ENCODE measurements around the gene TENM3.

TENM3 gene

GRCh38 chr4:182415116-182415515 lies 171.9 kb downstream of the TENM3 start:
- no peak for DNase-seq

GRCh38 chr4:182416067-182416466 lies 172.9 kb downstream of the TENM3 start:
- DNase-seq: no peak

GRCh38 chr4:182418054-182418734 lies 175.0 kb downstream of the TENM3 start:
- no peak for DNase-seq

- DNase-seq: no peak
Measured at GRCh38 chr4:182420189-182420588, 177.0 kb downstream of the TENM3 start.

GRCh38 chr4:182421753-182422152 lies 178.6 kb downstream of the TENM3 start:
- no peak for DNase-seq

GRCh38 chr4:182425302-182425701 lies 182.1 kb downstream of the TENM3 start:
- no peak for DNase-seq

- no peak for DNase-seq
Measured at GRCh38 chr4:182426901-182427300, 183.7 kb downstream of the TENM3 start.

- no peak for DNase-seq
Measured at GRCh38 chr4:182427554-182427953, 184.4 kb downstream of the TENM3 start.

GRCh38 chr4:182429896-182430295 lies 186.7 kb downstream of the TENM3 start:
- DNase-seq: peak in 1 of 2 experiments; percentile 6

- DNase-seq: no peak
Measured at GRCh38 chr4:182432819-182433218, 189.6 kb downstream of the TENM3 start.

- DNase-seq: no peak
Measured at GRCh38 chr4:182434720-182435119, 191.5 kb downstream of the TENM3 start.

GRCh38 chr4:182435401-182435800 lies 192.2 kb downstream of the TENM3 start:
- no peak for DNase-seq

- no peak for DNase-seq
Measured at GRCh38 chr4:182443070-182443469, 199.9 kb downstream of the TENM3 start.

GRCh38 chr4:182447767-182448280 lies 204.6 kb downstream of the TENM3 start:
- peak in 1 of 2 experiments; percentile 26 for DNase-seq

- DNase-seq: peak; percentile 59 to 90
Measured at GRCh38 chr4:182448281-182449151, 205.3 kb downstream of the TENM3 start.

- peak in 1 of 2 experiments; percentile 88 for DNase-seq
Measured at GRCh38 chr4:182449186-182449929, 206.2 kb downstream of the TENM3 start.

GRCh38 chr4:182449930-182450439 lies 206.8 kb downstream of the TENM3 start:
- DNase-seq: no peak

GRCh38 chr4:182451441-182451840 lies 208.2 kb downstream of the TENM3 start:
- DNase-seq: no peak

GRCh38 chr4:182453830-182454229 lies 210.6 kb downstream of the TENM3 start:
- peak in 1 of 2 experiments; percentile 2 for DNase-seq

- no peak for DNase-seq
Measured at GRCh38 chr4:182454440-182455013, 211.3 kb downstream of the TENM3 start.

GRCh38 chr4:182465114-182465513 lies 221.9 kb downstream of the TENM3 start:
- DNase-seq: no peak

- no peak for DNase-seq
Measured at GRCh38 chr4:182465979-182466378, 222.8 kb downstream of the TENM3 start.

GRCh38 chr4:182470215-182470614 lies 227.0 kb downstream of the TENM3 start:
- no peak for DNase-seq
